Endothelial cell of umbilical vein (primary cell): ENCODE measurements around the gene PPP1R9B. TPM values are rescaled to one million over a fixed set of nuclear protein-coding genes. Genes with fewer than 3 reads are reported as not detected.

ENCODE experiments used
- BruUV-seq: library from RNA; stranded (reverse); fragments of 400-500 nt; replicated peaks from 2 replicates; lab custom pipeline; 2021; lab: Mats Ljungman, UMichigan
- CTCF ChIA-PET: fragments of 300-600, 350-600 bp; sonication (Branson Sonifier 250); formaldehyde crosslinking; loops from one replicate; lab custom pipeline; 2021; ENCODE audit warnings: antibody characterized with exemption, inconsistent platforms; lab: Charles Lee
- POLR2A ChIA-PET: fragments of 300-600, 350-600 bp; sonication (Branson Sonifier 250); formaldehyde crosslinking; loops from one replicate; lab custom pipeline; 2021; ENCODE audit warnings: antibody characterized with exemption, inconsistent platforms; lab: Charles Lee
- DNase-seq: peaks from one replicate; pipeline ENCODE4 v3.0.0-alpha.2; 2011; ENCODE audit warnings: low read depth, low spot score
- FAIRE-seq: peaks from 2 replicates; lab custom pipeline; 2011; peaks lifted over from hg19 to GRCh38; lab: Jason Lieb, UNC
- H2AFZ ChIP-seq: 2 replicates; pipeline ENCODE4 v1.6.0; 2012; ENCODE audit warnings: low read depth, low read length, control low read depth, inconsistent platforms
- H3K27ac ChIP-seq: 2 replicates; pipeline ENCODE4 v1.5.1; 2011; ENCODE audit warnings: low read depth, mild to moderate bottlenecking, control low read depth, low read length, moderate library complexity; ENCODE audit not compliant: insufficient read depth
- H3K27me3 ChIP-seq, 2 experiments: 2 replicates each; pipeline versions ENCODE4 v1.6.0 to v1.6.1; 2011; ENCODE audit warnings: low read length in 2 of 2, mixed read lengths in 1 of 2; ENCODE audit not compliant: control insufficient read depth in 2 of 2, insufficient read depth in 2 of 2
- H3K36me3 ChIP-seq, 2 experiments: 2 replicates in 1 of 2; 3 replicates in 1 of 2; pipeline ENCODE4 v1.5.1; 2011; ENCODE audit warnings: low read length in 2 of 2, mild to moderate bottlenecking in 1 of 2, moderate library complexity in 1 of 2; ENCODE audit not compliant: control insufficient read depth in 2 of 2, insufficient read depth in 2 of 2; ENCODE audit errors: extremely low read depth in 1 of 2
- H3K4me1 ChIP-seq: 3 replicates; pipeline ENCODE4 v1.5.1; 2011; ENCODE audit warnings: mild to moderate bottlenecking, low read length; ENCODE audit not compliant: control insufficient read depth, insufficient read depth; ENCODE audit errors: extremely low read depth
- H3K4me2 ChIP-seq: 2 replicates; pipeline ENCODE4 v1.6.1; 2011; ENCODE audit warnings: low read length, control low read depth, mixed read lengths; ENCODE audit not compliant: insufficient read depth
- H3K4me3 ChIP-seq, 3 experiments: fragments of 200-600 bp in 1 of 3; sonication (generic), shearing (Covaris generic) in 1 of 3; replicated peaks in 1 of 3; 2 replicates each; pipeline ENCODE4 v1.5.1; 2011 to 2016; ENCODE audit warnings: control low read depth in 3 of 3, low read length in 3 of 3, mild to moderate bottlenecking in 2 of 3, inconsistent platforms in 1 of 3, low read depth in 1 of 3, moderate library complexity in 1 of 3; ENCODE audit not compliant: insufficient read depth in 1 of 3
- H3K79me2 ChIP-seq: 2 replicates; pipeline ENCODE4 v1.6.0; 2012; ENCODE audit warnings: low read length, inconsistent platforms; ENCODE audit not compliant: control insufficient read depth, insufficient read depth
- H3K9ac ChIP-seq: replicated peaks from 2 replicates; pipeline ENCODE3; 2011; ENCODE audit warnings: low read length, control low read depth; ENCODE audit not compliant: insufficient read depth; ENCODE audit errors: extremely low read depth
- H3K9me1 ChIP-seq: replicated peaks from 3 replicates; pipeline ENCODE4 v1.6.0; 2011; ENCODE audit warnings: mild to moderate bottlenecking, low read length; ENCODE audit not compliant: control insufficient read depth, insufficient read depth; ENCODE audit errors: extremely low read depth
- H3K9me3 ChIP-seq: replicated peaks from 2 replicates; pipeline ENCODE4 v1.5.1; 2012; ENCODE audit warnings: low read length, inconsistent platforms; ENCODE audit not compliant: control insufficient read depth, insufficient read depth
- H4K20me1 ChIP-seq: replicated peaks from 2 replicates; pipeline ENCODE3; 2011; ENCODE audit warnings: mild to moderate bottlenecking, low read length; ENCODE audit not compliant: control insufficient read depth, insufficient read depth; ENCODE audit errors: extremely low read depth
- CTCF ChIP-seq, 2 donors: IDR thresholded peaks; 1 replicate in 1 of 2; 2 replicates in 1 of 2; pipeline ENCODE4 v1.5.1; 2011; ENCODE audit warnings: low read length in 2 of 2, mild to moderate bottlenecking in 2 of 2, moderate library complexity in 2 of 2, control low read depth in 1 of 2, inconsistent platforms in 1 of 2, low read depth in 1 of 2; ENCODE audit not compliant: insufficient read depth in 1 of 2; ENCODE audit errors: extremely low read depth in 1 of 2
- EZH2 ChIP-seq: IDR thresholded peaks from 2 replicates; pipeline ENCODE4 v1.6.1; 2012; ENCODE audit warnings: borderline replicate concordance, low read depth, mild to moderate bottlenecking, moderate library complexity, low read length, inconsistent platforms; ENCODE audit not compliant: severe bottlenecking
- FOS ChIP-seq: IDR thresholded peaks from 2 replicates; pipeline ENCODE4 v1.6.1; 2011; ENCODE audit warnings: mild to moderate bottlenecking, low read length, moderate library complexity, borderline replicate concordance; ENCODE audit not compliant: insufficient read depth
- GATA2 ChIP-seq: IDR thresholded peaks from 2 replicates; pipeline ENCODE4 v1.7.0; 2011; ENCODE audit warnings: low read depth, mild to moderate bottlenecking, moderate library complexity, mixed read lengths, low read length; ENCODE audit not compliant: insufficient read length, insufficient read depth
- JUN ChIP-seq: IDR thresholded peaks from 2 replicates; pipeline ENCODE4 v1.6.1; 2011; ENCODE audit warnings: borderline replicate concordance, low read depth; ENCODE audit not compliant: insufficient read length, insufficient read depth
- MAX ChIP-seq: IDR thresholded peaks from 2 replicates; pipeline ENCODE4 v1.6.1; 2011; ENCODE audit not compliant: insufficient read depth, insufficient read length
- MYC ChIP-seq: IDR thresholded peaks from one replicate; pipeline ENCODE4 v1.6.1; 2011; ENCODE audit warnings: mild to moderate bottlenecking, low read depth, low read length
- POLR2A ChIP-seq: IDR thresholded peaks from 2 replicates; pipeline ENCODE4 v1.6.1; 2012; ENCODE audit warnings: low read depth, mild to moderate bottlenecking, control low read depth, low read length
- POLR2AphosphoS5 ChIP-seq: IDR thresholded peaks from 2 replicates; pipeline ENCODE4 v1.6.1; 2012; ENCODE audit warnings: low read depth, mild to moderate bottlenecking, control low read depth, low read length, moderate library complexity; ENCODE audit not compliant: insufficient read depth
- dilution Hi-C: fragments of 300-500 bp; cut with MboI; formaldehyde crosslinking; loops from one replicate; pipeline ENCODE4 v1.15.0; 2019; ENCODE audit warnings: low sequenced_read_pairs; ENCODE audit not compliant: extremely low pct_ligation_motif_present
- intact Hi-C: fragments of 100-400 bp; cut with micrococcal nuclease; formaldehyde crosslinking; loops from one replicate; pipeline ENCODE4 v1.10.0; 2022
- polyA plus RNA-seq, 4 experiments: library from polyadenylated mRNA; depleted of rRNA in 3 of 4; stranded (reverse) in 3 of 4; unstranded in 1 of 4; fragments of >200 nt; gene quantifications; 2 replicates each; pipeline versions ENCODE4 v1.2.1 to v1.2.3, GENCODE V29; 2011 to 2012; ENCODE audit warnings: missing spikeins in 1 of 4
- total RNA-seq: library from RNA; stranded (reverse); gene quantifications from 2 replicates; pipeline ENCODE4 v1.2.3, GENCODE V29; 2021

Gene PPP1R9B
- total and polyA plus RNA-seq, 2 donors (not counting 3 experiments of a cell fraction or from before 2014, with no cell fraction given) = 20.1 to 60.2 TPM

DNA sequence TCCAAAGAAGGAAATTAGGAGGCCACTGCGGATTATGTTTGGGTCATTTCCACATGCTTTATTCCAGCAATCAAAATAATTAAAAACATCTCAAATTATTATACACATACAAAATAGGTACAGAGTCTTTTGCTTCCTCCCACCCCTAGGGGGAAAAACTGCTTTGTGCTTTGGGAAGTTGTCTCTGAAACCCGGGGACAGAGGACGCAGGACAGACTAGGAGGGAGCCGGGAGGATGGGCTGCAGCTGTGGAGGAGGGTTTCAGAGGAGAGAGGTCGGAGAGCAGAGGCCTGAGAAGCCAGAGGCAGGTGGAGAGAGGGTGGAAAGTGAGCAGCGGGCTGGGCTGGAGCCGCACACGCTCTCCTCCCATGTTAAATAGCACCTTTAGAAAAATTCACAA lies 33.6 kb upstream of the PPP1R9B start:
- H3K4me3 ChIP-seq = no peak overlapping the region
- H3K4me1 ChIP-seq = no peaks in the 10 kb centered on the region
- no TSS peak for BruUV-seq
- H4K20me1 ChIP-seq = no peaks in the 10 kb centered on the region
- no peak overlapping the region for H2AFZ ChIP-seq
- dilution Hi-C loops (no loop called here), intact Hi-C loops (no loop called here)
- no peak overlapping the region for H3K4me2 ChIP-seq
- no peaks in the 10 kb centered on the region for H3K36me3 ChIP-seq
- H3K9me1 ChIP-seq = no peaks in the 10 kb centered on the region
- no peak overlapping the region for H3K27ac ChIP-seq
- H3K9ac ChIP-seq = no peak overlapping the region
- H3K9me3 ChIP-seq = no peaks in the 10 kb centered on the region
- no peak for TF ChIP-seq MAX
- no peak for TF ChIP-seq POLR2A
- no peak for TF ChIP-seq POLR2AphosphoS5
- TF ChIP-seq GATA2 = no peak
- TF ChIP-seq JUN = no peak
- TF ChIP-seq MYC = no peak
- TF ChIP-seq CTCF (IDR thresholded peaks at IDR 0.05; ENCODE audit: extremely low read depth in 1 of 2, insufficient read depth in 1 of 2, low read depth in 1 of 2, low read length in 2 of 2) = no peak
- TF ChIP-seq FOS = no peak
- TF ChIP-seq EZH2 = no peak
- FAIRE-seq (no peak), DNase-seq (no peak)
- no peaks in the 10 kb centered on the region for H3K79me2 ChIP-seq
- ChIA-PET POLR2A (no interaction called here), CTCF (no interaction called here)
- no peaks in the 10 kb centered on the region for H3K27me3 ChIP-seq
